Activated CD8-positive, alpha-beta memory T cell treated with anti-CD3 and anti-CD28 coated beads for 36 hours (primary cell): ENCODE measurements around the gene TIMP2. TPM values are rescaled to one million over a fixed set of nuclear protein-coding genes. Genes with fewer than 3 reads are reported as not detected.

ENCODE experiments used
- CTCF ChIA-PET: fragments of 350-600 bp; sonication (Branson Sonifier 250); formaldehyde crosslinking; loops from one replicate; lab custom pipeline; 2021; ENCODE audit warnings: antibody characterized with exemption; lab: Charles Lee
- POLR2A ChIA-PET: fragments of 350-600 bp; sonication (Branson Sonifier 250); formaldehyde crosslinking; loops from one replicate; lab custom pipeline; 2021; ENCODE audit warnings: antibody characterized with exemption; lab: Charles Lee
- total RNA-seq, 2 experiments: library from RNA; stranded (reverse); gene quantifications; one replicate each; pipeline ENCODE4 v1.2.3, GENCODE V29; 2021

Gene TIMP2
- total RNA-seq, 2 experiments from 2014 or later, result 0.42 to 0.55 TPM

- ChIA-PET CTCF (interaction anchor here (0.5 to 1.4 kb wide), 6 partner anchors 14 to 339 kb away, joined by 3 to 4 read pairs (median 3); no protein-coding TSS in a partner anchor), POLR2A (interaction anchor here (0.7 to 1.0 kb wide), 3 partner anchors 13 to 34 kb away, joined by 3 read pairs; no protein-coding TSS in a partner anchor)
These were observed 106.3 kb downstream of the TIMP2 start for GRCh38 chr17:78818932-78819331.

GRCh38 chr17:78818152-78818846, 106.9 kb downstream of the TIMP2 start:
- CTCF ChIA-PET, result interaction anchor here (0.8 to 1.4 kb wide), 3 partner anchors 14 to 161 kb away, joined by 3 read pairs; no protein-coding TSS in a partner anchor
- POLR2A ChIA-PET, result interaction anchor here (1.0 kb wide), 1 partner anchor 12 kb away, joined by 3 read pairs; no protein-coding TSS in a partner anchor

GRCh38 chr17:78817123-78817522, 108.1 kb downstream of the TIMP2 start:
- ChIA-PET POLR2A (interaction anchor here (0.5 to 0.7 kb wide), 3 partner anchors 11 to 407 kb away, joined by 3 to 6 read pairs (median 4); no protein-coding TSS in a partner anchor), CTCF (interaction anchor here (1.0 to 1.3 kb wide), 2 partner anchors 11 to 12 kb away, joined by 3 to 4 read pairs; no protein-coding TSS in a partner anchor)

- ChIA-PET CTCF (no interaction called here), POLR2A (no interaction called here)
These were observed 109.5 kb downstream of the TIMP2 start for GRCh38 chr17:78815696-78816095.

- ChIA-PET CTCF (no interaction called here), POLR2A (no interaction called here)
These were observed 112.3 kb downstream of the TIMP2 start for GRCh38 chr17:78812855-78813254.

- ChIA-PET POLR2A (interaction anchor here (1.0 kb wide), 1 partner anchor 24 kb away, joined by 3 read pairs; no protein-coding TSS in a partner anchor), CTCF (no interaction called here)
These were observed 117.0 kb downstream of the TIMP2 start for GRCh38 chr17:78808163-78808562.

- ChIA-PET POLR2A (interaction anchor here (0.5 to 1.4 kb wide), 3 partner anchors 10 to 26 kb away, joined by 3 to 5 read pairs (median 3); no protein-coding TSS in a partner anchor), CTCF (interaction anchor here (0.8 to 1.2 kb wide), 2 partner anchors 27 to 33 kb away, joined by 3 read pairs; no protein-coding TSS in a partner anchor)
These were observed 118.7 kb downstream of the TIMP2 start for GRCh38 chr17:78806451-78806850.

GRCh38 chr17:78805301-78805700, 119.9 kb downstream of the TIMP2 start:
- POLR2A ChIA-PET, result interaction anchor here (0.6 to 1.4 kb wide), 4 partner anchors 20 to 1450 kb away, joined by 3 to 6 read pairs (median 6); no protein-coding TSS in a partner anchor
- CTCF ChIA-PET, result interaction anchor here (0.7 to 1.2 kb wide), 7 partner anchors 11 to 97 kb away, joined by 3 to 4 read pairs (median 3); no protein-coding TSS in a partner anchor

GRCh38 chr17:78804777-78805176, 120.4 kb downstream of the TIMP2 start:
- ChIA-PET CTCF (interaction anchor here (0.7 to 1.2 kb wide), 6 partner anchors 12 to 97 kb away, joined by 3 to 4 read pairs (median 4); no protein-coding TSS in a partner anchor), POLR2A (interaction anchor here (0.6 to 1.4 kb wide), 4 partner anchors 14 to 423 kb away, joined by 3 to 6 read pairs (median 4); no protein-coding TSS in a partner anchor)

- POLR2A ChIA-PET, result no interaction called here
- CTCF ChIA-PET, result interaction anchor here (0.6 to 0.9 kb wide), 2 partner anchors 14 to 26 kb away, joined by 3 read pairs; no protein-coding TSS in a partner anchor
These were observed 121.9 kb downstream of the TIMP2 start for GRCh38 chr17:78803186-78803845.

Other genes starting within 250 kb of the TIMP2 start
- gene CYTH1, start 143.1 kb downstream of the TIMP2 start, total RNA-seq, result 10 to 100 TPM; 92.1 to 96.7 TPM
- 100 to 1,000 TPM; 112 to 120 TPM for gene USP36, start 84.6 kb downstream of the TIMP2 start, total RNA-seq
- not detected for gene CEP295NL, start 22.2 kb downstream of the TIMP2 start, total RNA-seq
- gene LGALS3BP, start 54.5 kb upstream of the TIMP2 start, total RNA-seq, result 10 to 100 TPM in 1 of 2 experiments, 1 to 10 TPM in 1; 9.7 to 12.8 TPM
- 10 to 100 TPM; 41.6 to 53.1 TPM for gene CANT1, start 84.4 kb upstream of the TIMP2 start, total RNA-seq
- under 1 TPM; 0.08 to 0.19 TPM for gene C1QTNF1, start 98.8 kb upstream of the TIMP2 start, total RNA-seq
- gene ENGASE, start 149.4 kb upstream of the TIMP2 start, total RNA-seq, result 10 to 100 TPM; 31.3 to 33.9 TPM